WTC11 (cell line): ENCODE results near the gene RPL31.

ENCODE experiments used
- FOXP1 ChIP-seq: sonication (generic); formaldehyde crosslinking; IDR thresholded peaks from 2 replicates; pipeline ENCODE4 v1.8.0; 2022; ENCODE audit warnings: missing genetic modification reagents, mild to moderate bottlenecking, moderate library complexity, borderline replicate concordance
- NR1H2 ChIP-seq: sonication (generic); formaldehyde crosslinking; IDR thresholded peaks from 2 replicates; pipeline ENCODE4 v1.9.0; 2021; ENCODE audit warnings: mild to moderate bottlenecking, moderate library complexity, missing genetic modification reagents
- TF ChIP-seq, protein P1 (sequence below): fragments of 200-600 bp; IDR thresholded peaks from 2 replicates; pipeline ENCODE4 v1.8.0; 2022; ENCODE audit warnings: antibody characterized with exemption

DNA sequence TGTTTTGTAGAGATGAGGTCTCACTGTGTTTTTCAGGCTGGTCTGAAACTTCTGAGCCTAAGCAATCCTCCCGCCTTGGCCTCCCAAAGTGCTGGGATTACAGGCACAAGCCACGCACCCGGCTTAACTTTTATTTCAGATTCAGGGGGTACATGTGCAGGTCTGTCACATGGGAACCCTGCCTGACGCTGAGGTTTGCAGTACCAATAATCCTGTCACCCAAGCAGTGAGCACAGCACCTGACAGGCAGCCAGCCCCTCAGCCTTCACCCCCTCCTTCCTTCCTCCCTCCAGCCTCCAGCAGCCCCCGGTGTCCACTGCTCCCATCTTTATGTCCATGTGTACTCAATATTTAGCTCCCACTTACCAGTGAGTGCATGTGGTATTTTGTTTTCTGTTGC lies 46.0 kb upstream of the RPL31 start:
- TF ChIP-seq, protein P1, sequence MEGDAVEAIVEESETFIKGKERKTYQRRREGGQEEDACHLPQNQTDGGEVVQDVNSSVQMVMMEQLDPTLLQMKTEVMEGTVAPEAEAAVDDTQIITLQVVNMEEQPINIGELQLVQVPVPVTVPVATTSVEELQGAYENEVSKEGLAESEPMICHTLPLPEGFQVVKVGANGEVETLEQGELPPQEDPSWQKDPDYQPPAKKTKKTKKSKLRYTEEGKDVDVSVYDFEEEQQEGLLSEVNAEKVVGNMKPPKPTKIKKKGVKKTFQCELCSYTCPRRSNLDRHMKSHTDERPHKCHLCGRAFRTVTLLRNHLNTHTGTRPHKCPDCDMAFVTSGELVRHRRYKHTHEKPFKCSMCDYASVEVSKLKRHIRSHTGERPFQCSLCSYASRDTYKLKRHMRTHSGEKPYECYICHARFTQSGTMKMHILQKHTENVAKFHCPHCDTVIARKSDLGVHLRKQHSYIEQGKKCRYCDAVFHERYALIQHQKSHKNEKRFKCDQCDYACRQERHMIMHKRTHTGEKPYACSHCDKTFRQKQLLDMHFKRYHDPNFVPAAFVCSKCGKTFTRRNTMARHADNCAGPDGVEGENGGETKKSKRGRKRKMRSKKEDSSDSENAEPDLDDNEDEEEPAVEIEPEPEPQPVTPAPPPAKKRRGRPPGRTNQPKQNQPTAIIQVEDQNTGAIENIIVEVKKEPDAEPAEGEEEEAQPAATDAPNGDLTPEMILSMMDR = no peak
- TF ChIP-seq FOXP1 (CRISPR knock-in tag) = no peak
- no peak for TF ChIP-seq NR1H2 (CRISPR knock-in tag)
